Measurements from ENCODE around the gene FREY1.

FREY1 gene

DNA sequence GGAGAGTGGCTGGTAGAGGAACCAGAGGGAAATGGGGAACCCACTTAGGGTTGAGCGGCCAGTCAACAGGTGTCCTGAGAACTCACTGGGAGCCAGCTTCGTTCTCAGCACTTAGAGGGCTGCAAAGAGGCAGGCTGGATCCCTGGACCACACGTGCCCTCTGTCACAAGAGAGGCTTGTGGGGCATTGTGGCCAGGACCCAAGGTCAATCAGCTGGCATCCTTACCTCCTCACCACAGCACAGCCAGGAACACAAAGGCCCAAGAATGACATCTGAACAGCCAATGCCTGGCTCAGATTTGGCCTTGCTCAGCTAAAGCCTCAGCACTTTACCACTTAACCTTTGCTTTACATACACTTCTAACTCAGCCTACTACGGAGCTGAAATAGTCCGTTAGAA, 14.2 kb downstream of the FREY1 start:
- FAIRE-seq, result no peak

DNA sequence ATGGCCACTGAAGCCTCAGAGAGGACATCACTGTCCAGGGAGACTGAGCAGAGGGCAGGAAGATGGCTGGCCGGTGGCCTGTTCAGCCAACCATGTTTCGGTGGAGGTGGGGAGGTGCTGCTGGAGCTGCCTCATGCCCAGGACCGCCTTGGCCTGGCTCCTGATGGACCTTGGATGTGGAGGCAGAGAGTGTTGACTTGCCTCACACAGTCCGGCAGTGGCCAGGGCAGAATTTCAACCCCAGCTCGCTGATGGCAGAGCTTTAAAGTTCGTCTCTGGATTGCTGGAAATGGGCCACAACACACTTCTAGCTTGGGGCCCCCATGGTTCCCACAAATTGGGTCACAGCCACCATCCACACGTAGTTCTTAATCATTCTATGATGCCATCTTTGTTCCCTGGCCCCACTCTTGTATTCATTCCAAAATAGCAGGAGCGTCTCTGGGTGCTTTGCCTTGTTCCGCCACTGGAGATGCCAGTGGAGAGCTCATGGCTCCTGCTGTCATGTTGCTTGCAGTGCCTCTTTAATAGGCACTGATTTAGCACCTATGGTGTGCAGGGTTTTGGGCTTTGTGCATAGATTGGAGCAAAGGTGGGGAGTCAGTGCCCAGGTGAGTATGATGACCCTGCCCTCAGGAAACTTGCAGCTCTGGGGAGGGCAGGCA, 16.1 kb downstream of the FREY1 start:
- FAIRE-seq, result no peak

DNA sequence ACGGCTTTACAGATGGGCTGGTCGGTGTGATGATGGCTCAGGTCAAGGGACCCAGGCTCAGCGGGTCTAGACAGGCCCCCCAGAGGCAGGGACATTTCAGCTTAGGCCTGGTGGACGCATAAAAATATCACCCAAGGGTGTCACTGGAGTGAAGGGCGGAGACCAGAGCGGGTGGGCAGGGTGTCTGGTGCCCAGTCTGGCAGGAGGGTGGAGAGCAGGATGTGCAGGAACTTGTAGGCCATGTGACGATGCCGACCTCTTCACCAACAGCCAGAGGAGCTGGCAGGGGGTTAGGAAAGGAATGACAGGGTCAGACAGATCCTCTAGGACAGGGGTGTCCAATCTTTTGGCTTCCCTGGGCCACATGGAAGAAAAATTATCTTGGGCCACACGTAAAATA, 17.1 kb downstream of the FREY1 start:
- FAIRE-seq, result no peak

DNA sequence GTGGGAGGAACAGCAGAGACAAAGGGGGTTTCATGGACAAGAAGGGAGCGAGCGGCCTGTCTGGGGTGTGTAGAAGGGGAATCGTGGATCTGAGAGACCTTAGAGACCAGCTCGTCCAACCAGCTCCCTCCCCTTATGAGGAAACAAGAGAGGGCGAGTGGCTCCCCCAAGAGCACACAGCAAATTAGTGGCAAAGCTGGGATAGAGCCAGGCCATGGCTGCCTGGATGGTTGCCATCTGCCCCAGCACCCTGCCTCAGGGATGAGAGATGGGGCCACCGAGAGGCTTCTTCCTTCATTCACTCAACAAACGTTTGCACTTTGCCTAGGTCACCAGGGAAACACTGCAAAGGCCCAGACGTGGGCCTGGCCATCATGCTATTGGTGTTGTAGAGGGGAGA, 17.5 kb downstream of the FREY1 start:
- FAIRE-seq, result no peak

DNA sequence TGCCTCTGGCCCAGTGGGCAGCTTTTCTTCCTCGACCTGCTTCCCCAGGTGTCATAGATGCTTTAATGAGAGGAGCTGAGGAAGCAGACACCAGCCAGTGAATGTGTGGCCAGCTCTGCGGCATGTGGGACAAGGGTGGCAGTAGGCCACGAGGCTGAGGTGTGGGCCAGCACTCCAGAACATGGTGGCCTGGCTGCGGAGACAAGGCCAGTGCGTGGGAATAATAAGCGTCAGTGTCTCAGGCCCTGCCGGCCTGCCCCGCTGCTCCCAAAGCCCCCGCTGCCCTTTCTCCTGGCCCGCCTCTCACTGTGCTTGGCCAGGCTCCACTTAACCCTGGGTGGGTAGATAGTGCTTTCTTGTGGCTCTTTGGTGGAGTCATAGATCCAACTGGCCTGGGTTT, 19.5 kb downstream of the FREY1 start:
- FAIRE-seq, result no peak

DNA sequence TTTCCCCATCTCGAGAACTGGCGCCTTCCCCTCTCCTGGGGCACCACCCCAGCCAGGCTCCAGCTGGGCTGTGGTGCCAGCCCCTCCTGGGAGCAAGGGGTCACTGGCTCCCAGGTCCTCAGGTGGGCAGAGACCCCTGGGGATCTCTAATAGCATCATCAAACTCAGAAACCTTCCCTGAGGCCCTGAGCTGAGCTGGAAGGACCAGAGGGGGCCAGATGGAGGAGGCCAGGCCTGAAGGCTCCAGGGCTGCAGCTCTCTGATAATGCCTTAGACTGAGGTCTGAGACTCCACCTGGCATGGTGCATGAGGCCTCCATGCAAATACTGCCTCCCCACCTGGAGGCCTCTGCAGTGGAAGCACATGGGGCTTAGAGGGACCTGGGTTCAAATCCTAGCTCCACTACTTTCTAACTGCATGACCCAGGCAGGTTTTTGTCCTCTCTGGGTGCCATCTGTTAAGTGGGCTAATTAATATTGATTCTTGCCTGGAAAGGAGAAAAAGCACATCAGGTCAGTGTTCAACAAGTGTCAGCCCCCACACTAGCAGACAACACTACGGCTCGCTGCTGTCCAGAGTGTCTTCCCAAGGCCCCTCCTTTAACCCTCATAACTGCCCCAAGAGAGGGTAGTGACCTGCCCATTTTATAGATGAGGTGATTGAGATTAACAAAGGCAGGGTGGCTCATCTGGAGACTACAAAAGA, 20.1 kb downstream of the FREY1 start:
- FAIRE-seq, result no peak

DNA sequence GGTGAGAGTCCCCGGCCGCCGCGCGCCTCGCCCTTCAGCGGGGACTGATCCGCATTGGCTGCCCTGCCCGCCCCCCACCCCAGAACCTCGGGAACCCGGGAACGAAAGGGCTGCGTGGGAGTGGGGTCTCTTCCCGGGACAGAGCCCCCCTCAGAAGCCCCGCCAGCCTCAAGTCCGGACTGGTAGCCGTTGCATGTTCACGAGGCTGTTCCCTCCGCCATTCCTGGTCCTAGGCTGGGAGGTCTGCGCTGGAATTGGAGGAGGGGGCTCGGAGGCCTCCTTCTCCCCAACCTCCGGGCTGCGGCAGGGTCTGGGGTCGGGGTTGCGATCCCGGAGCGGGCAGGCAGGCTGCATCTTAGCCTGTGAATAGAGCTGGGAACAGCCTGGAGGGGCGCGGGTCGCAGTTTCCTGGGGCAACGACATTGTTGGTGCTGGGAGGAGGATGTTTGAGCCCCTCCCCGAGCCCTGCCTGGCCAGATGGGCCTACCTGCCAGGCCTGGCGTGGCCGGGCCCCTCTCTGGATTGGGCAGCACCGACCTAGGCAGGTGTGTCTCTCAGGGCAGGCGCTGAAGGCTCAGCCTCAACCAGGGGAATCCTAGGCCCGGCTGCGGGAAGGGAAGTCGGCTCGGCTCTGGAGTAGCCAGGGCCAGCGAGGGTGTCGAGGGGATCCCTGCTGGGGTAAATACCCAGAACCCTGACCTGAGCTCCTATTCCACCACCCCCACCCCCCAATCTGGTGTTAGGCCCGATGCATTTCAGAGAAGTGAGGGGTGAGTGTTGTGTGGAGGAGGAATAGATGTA, 20.9 kb downstream of the FREY1 start:
- no peak for FAIRE-seq

DNA sequence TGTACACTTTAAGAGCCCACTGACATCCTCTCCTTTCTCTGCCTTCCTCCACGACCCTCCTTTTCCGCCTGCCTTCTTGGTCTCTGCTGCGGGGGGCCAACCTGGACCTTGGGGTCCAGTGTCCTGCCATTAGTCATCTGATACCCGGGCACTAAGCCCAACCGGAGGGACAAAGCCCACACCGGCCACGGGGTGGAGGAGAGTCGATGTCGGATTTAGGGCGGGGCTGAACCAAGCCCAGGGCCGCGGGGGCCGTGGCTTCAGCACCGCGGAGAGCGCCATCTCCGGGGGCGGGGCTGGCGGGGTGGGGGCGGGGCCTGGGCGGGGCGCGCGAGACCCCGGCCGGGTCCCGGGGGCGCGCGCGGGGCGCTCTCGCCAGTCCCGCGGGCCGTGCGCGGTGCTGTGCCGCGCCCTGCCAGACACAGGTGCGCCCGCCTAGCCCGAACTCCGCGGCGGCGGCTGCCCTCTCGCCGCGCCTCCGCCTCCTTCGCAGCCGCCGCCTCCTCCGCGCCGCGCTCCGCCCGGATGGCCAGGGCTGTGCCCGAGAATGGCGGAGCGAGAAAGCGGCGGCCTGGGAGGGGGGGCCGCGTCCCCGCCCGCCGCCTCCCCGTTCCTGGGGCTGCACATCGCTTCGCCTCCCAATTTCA, 21.7 kb downstream of the FREY1 start, which contains the start of gene MAPK8IP1:
Gene MAPK8IP1 (plus strand): TSS at position 378 of the 647 bp plus-strand sequence. CDS start 170 bp downstream, at position 548.
- FAIRE-seq, result no peak

DNA sequence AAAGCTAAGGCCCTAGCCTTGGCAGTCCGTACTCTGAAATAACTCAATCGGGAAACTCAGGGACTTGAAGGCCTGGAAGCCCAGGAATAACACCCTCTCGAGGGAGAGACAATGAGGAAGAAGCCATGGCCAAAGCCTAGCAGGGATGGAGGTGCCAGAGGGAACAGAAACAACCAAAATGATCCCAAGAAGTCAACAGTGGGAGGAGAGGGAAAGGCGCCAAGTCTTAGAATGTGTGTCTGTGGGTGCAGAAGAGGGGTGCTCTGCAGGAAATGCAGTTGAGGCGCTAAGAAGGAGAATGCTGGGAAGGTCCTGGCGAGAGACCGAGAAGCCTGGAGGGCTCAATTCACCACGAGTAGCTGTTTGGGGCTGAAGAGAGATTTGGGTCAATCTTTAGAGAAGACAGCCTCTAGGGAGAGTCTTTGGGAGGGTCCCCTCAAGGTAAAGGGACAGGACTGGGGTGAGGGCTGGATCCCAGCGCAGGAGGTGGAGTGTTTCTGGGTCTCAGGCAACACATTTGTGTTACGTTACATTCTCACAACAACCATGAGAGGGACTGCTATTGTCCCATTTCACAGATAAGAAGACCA, 22.4 kb downstream of the FREY1 start:
- no peak for FAIRE-seq

DNA sequence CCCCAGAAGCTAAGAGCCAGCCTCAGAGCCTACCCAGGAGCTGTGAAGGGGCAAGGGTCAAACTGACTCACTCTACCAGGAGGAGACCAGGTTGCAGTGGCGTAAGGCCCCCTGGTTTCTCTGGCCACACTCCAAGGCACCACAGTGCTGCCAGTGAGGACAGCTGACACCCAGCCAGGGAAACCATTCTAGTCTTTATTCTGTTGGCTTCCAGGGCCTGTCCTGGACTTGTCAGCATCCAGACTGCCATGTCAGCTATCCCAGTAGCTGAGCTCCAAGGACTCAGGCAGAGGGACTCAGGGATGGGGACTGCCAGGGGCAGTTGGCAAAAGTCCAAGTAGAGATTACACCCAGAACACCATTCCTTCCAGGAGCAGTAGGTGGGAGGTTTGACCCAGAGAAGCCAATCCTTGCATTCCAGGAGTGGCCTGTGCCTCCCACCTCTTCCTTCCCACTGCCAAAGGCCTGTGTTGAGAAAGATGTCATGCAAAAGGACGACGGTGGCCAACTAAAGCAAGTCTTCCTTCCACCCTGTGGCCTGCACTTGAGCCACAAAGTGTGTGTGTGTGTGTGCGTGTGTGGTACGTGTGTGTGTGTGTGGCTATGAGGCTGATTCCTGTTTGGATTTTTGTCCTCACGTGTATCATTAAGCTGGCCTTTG, 25.2 kb downstream of the FREY1 start:
- no peak for FAIRE-seq

DNA sequence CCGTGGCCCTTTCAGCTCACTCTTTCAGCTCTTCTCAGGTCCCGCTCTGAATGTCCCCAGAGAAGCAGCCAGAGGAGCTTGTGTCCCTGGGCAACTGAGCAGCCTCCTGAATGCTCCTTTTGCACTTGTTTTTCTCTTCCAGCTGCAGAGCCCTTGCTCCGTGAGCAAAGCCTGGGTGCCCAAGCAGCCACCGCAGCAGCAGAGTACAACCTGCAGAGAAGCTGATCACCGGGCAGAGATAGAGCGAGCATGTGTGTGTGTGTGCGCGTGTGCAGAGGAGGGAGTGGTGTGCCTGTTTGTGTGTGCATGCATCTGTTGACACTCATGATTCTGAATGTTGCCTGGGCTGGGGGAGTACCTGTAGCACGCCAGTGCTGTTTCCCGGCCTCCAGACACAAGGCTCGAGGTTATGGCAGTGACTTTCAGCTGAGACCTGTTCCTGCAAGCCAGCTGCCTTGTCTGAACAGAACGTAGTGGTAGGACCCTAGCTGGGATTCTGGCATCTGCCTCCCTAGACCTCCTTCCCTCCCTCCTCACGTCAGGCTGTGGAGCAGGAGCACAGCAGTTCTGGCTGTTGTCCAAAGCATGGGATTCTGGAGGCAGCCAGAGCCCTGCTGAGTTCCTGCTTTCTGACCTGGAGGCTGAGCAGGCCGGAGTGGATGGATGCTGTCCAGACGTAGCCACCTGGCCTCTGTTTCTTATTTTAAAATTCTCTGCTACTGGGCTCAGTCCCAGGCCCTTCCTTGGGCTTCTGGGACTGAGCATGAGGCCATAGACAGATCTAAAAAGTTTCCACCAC, 26.1 kb downstream of the FREY1 start:
- FAIRE-seq, result no peak

DNA sequence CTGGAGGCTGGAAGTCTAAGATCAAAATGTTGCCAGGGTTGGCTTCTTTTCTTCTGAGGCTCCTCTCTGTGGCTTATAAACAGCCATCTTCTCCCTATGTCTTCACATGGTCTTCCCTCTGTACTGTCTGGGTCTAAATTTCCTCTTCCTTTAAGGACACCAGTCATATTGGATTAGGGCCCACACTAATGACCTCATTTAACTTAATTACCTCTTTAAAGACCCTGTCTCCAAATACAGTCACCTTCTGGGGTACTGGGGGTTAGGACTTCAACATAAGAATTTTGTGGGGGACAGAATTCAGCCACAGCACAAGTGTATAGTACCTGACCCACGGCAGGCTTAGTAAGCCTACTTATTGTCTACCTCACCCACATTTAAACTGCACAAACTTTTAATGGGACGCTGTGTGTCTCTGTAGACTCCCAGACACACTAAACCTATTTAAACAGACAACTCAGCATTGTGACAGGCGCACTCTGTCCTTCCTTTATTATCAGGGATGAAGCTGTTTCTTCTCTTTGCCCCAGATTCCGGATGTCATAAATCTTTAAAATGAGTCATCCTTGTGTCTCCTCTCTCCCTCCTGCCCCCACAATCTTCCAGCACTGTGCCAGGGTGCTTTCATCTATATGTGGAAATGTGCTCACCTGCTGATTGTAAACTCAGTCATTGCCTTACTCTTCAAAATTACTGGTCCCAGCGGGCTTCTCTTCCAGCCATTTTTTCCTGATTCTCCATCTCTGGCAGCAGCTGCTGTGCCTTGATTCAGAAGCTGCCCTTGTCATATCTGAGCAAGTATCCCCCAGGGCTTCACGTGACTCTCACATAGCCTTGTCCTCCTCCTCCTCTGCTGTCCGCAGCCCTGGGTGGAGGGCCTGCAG, 27.0 kb downstream of the FREY1 start:
- no peak for FAIRE-seq

DNA sequence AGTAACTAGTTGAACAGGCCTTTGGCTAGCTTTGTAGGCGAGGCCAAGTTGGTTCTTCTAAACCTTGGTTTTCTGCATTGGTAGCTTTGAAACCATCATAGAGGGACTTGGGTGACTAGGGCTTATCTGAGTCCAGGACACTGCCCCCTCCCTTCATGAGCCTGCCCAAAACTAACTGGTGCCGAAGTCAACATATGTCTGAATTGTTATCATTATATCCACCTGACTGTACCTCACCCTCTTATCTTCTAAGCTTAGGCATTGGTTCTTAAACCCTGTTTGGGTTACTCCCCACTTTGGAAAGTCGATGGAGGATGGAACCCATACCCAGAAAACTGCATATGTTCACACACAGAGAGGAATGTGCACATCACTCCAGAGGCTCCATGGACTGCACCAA, 29.2 kb downstream of the FREY1 start:
- FAIRE-seq, result no peak

DNA sequence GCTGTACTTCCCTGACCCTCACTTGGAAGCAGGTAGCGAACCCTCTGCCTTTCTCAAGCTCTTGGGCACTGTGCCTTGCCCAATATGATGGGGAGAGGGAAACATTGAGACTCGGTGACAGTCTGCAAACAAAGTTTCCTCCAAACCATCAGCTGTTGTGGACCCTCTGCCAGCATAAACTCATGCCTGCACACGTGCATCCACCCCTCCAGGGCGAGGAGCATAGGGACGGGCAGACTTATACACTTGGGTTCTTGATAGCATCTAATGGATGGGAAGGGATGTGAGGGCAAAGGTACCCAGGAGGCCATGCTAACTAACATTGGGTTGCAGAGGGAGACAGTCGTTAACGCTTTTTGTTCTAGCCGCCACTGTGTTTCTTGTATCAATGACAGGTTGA, 29.9 kb downstream of the FREY1 start:
- no peak for FAIRE-seq

DNA sequence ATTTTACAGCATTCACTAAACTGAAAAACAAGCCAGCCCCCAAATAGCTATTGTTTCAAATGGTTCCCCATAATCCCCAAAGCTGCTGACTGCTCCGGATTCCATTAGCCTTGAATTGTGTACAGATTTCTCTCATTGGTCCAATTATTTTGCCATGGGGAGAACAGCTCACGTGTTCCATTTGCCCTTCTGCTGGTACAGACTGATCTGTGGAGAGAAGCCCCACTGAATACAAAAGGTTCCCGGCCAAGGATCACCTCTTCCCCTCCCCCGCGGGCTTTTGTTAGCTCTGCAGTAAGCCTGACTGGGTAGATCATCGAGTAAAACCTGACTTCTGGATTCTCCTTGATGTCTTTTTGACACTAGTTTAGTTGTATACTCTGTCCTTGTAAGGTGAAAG, 30.7 kb downstream of the FREY1 start:
- no peak for FAIRE-seq

DNA sequence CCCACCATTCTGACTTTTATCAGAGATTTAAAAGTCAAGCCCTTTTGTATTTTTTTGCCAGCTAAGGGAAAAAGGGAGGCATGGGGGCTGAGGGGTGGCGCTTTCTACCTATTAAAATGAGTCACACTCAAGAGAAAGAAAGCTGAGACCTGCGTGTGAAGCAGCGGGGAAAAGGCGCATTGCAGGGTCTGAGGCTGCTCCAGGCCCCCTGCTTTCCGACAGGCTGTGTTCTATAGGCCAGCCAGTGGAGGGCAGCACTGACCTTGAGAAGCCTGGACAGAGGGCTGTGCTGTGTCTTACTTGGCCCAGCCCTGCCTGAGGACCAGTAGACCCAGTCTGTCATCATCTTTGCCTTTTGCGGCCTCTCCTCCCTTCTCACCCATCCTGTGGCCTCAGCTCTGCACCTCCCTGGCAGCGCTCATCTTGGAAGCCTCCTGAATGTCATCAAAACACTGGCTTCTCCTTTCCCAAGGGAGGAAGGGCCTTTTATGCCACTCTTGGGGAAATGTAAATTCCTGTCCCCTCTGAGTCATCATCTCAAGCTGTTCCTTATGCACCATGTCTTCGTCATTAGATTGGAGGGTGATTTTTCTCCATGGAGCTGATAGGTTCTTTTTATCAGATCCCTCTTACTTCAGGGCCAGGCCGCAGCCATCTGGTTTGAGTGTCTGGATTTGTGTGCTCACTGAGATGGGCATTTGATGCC, 34.3 kb downstream of the FREY1 start:
- FAIRE-seq, result no peak

DNA sequence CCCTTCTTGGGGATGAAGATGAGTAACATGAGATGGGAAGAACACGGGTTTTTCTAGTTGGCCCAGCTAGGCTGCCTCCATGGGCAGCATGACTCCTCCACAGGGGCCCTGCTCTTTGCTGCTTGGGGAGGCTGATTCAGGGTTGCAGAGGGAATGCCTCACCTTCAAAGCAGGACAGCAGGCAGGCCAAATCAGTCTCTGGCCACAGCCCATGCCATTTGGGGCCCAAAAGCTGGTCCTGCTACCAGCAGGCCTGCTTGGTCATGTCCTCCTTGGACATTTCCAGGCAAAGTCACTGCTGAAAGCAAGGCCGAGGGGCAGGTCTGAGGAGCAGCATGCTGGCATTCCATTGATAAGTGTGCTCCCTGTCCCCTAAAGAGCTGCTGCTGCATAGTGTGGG, 35.4 kb downstream of the FREY1 start:
- no peak for FAIRE-seq

DNA sequence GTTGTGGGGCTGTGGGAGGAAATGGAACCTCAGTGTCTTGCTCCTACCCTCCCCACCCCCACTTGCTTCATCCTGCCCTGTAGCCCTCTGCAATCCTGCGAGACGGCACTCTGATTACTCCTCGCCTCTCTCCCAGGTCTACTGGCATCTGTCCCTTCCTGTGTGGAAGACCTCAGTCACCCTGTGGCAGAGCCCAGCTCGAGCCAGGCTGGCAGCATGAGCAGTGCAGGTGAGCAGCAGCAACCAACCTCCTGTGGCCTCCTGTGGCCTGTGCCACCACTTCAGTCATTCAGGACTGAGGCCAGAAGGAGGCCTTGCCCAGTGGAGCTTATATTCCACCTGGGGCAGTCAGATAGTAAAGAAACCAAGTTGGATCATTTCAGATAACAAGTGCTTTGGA, 36.4 kb downstream of the FREY1 start:
- FAIRE-seq, result no peak

DNA sequence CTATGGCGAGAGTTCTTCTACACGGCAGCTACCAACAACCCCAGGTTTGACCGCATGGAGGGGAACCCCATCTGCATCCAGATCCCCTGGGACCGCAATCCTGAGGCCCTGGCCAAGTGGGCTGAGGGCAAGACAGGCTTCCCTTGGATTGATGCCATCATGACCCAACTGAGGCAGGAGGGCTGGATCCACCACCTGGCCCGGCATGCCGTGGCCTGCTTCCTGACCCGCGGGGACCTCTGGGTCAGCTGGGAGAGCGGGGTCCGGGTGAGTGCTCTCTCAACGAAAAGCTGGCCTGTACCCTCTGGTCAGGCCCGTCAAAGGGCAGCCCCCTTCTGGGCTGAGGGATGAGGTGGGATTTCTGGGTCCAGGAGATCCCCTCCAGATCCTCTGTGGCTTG, 37.5 kb downstream of the FREY1 start:
- FAIRE-seq, result no peak

DNA sequence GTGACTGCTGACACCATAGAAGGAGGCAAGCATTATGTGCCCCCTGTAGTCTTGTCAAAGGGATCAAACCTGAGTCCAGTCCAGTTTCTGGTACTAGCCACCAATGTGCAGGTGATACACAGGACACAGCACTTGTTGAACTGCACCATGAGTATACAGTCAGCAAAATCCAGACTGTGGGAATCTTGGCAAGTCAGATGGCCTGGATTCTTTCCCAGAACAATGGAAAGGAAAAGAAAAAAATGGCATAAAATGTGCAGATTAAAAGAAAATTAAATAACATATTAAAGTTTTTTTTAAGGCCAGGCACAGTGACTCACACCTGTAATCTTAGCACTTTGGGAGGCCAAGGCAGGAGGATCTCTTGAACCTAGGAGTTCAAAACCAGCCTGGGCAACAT, 43.0 kb downstream of the FREY1 start:
- no peak for FAIRE-seq

All from endometrium (tissue), 2 donors.